HG03045 (cell line): Measurements from ENCODE around the gene YPEL2.

Experiments used
- ATAC-seq: cut with Tn5 transposase; IDR thresholded peaks from one replicate; pipeline ENCODE4 v1.9.1; 2021; ENCODE audit warnings: mild to moderate bottlenecking, moderate library complexity; ENCODE audit not compliant: unreplicated experiment

The YPEL2 gene

GRCh38 chr17:59428916-59429485 lies 97.5 kb downstream of the YPEL2 start:
- no peak for ATAC-seq

GRCh38 chr17:59431601-59432000 lies 100.1 kb downstream of the YPEL2 start:
- no peak for ATAC-seq

- ATAC-seq, result no peak
Observed at GRCh38 chr17:59432657-59433056, 101.2 kb downstream of the YPEL2 start.

GRCh38 chr17:59433586-59433985 lies 102.1 kb downstream of the YPEL2 start:
- ATAC-seq, result no peak

- ATAC-seq, result no peak
Observed at GRCh38 chr17:59434429-59434828, 103.0 kb downstream of the YPEL2 start.

GRCh38 chr17:59435238-59435637 lies 103.8 kb downstream of the YPEL2 start:
- ATAC-seq, result no peak

GRCh38 chr17:59436900-59437299 lies 105.4 kb downstream of the YPEL2 start:
- no peak for ATAC-seq

- no peak for ATAC-seq
Observed at GRCh38 chr17:59437791-59438281, 106.4 kb downstream of the YPEL2 start.

- ATAC-seq, result no peak
Observed at GRCh38 chr17:59439262-59439661, 107.8 kb downstream of the YPEL2 start.

GRCh38 chr17:59439741-59440211 lies 108.3 kb downstream of the YPEL2 start:
- ATAC-seq, result no peak

GRCh38 chr17:59440757-59441463 lies 109.5 kb downstream of the YPEL2 start:
- peak; percentile 61 for ATAC-seq

GRCh38 chr17:59441464-59442096 lies 110.1 kb downstream of the YPEL2 start:
- ATAC-seq, result no peak

GRCh38 chr17:59443106-59443505 lies 111.7 kb downstream of the YPEL2 start:
- no peak for ATAC-seq
